Kidney epithelial cell (primary cell): ENCODE measurements around the gene GRID1. TPM values are rescaled to one million over a fixed set of nuclear protein-coding genes. Genes with fewer than 3 reads are reported as not detected.

ENCODE experiments used
- DNase-seq: peaks from one replicate; pipeline ENCODE4 v3.0.0-alpha.2; 2010; ENCODE audit warnings: low read depth
- H3K27me3 ChIP-seq: 2 replicates; pipeline ENCODE4 v1.6.0; 2011; ENCODE audit warnings: low read length; ENCODE audit not compliant: control insufficient read depth, insufficient read depth
- H3K36me3 ChIP-seq: 2 replicates; pipeline ENCODE4 v1.5.1; 2011; ENCODE audit warnings: low read length; ENCODE audit not compliant: control insufficient read depth, insufficient read depth
- H3K4me3 ChIP-seq: 2 replicates; pipeline ENCODE4 v1.5.1; 2011; ENCODE audit warnings: low read depth, mild to moderate bottlenecking, control low read depth, low read length
- total RNA-seq: library from RNA; depleted of rRNA; stranded (reverse); fragments of >200 nt; gene quantifications from 2 replicates; pipeline ENCODE4 v1.2.3, GENCODE V29; 2015
- TF ChIP-seq, protein P1 (sequence below): IDR thresholded peaks from 2 replicates; pipeline ENCODE4 v1.5.1; 2011; ENCODE audit warnings: mild to moderate bottlenecking, moderate library complexity, low read length, control low read depth, inconsistent platforms; ENCODE audit not compliant: insufficient read depth, poor library complexity, severe bottlenecking

The GRID1 gene
- total RNA-seq, 1 donor from 2014 or later: 0.33 TPM

DNA sequence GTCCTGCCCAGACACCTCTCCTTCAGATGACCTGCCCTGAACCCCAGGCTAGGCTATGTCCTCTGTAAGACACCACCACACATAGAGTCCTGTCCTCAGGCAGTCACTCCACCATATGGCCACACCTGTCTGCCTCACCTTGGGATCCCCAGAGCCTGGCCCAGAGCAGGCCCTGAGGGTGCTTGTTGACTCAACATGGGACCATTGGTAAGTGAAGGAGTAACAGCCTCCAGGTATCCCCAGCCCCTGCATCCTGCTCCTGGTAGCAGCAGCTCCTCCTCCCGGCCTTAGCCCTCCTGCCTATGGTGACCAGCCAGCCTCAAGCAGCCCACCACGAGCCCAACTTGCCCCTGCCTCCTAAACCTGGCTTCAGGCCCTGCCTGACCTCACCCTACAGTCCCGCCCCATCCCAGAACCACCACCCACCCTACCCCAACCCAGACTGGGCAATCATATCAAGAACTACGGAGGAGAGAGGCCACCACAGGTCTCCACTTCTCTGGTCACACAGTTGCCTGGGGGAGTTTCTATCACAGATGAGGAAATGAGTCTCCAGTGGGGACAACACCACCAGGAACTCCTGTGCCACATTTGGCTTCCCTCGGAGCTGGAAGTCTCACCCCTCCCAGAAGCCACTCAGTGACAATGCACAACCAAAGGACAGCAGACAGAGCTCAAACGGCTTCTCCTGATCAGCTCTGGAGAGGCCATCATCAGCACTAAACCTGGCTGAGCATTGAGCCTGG lies 136.6 kb downstream of the GRID1 start:
- TF ChIP-seq, protein P1, sequence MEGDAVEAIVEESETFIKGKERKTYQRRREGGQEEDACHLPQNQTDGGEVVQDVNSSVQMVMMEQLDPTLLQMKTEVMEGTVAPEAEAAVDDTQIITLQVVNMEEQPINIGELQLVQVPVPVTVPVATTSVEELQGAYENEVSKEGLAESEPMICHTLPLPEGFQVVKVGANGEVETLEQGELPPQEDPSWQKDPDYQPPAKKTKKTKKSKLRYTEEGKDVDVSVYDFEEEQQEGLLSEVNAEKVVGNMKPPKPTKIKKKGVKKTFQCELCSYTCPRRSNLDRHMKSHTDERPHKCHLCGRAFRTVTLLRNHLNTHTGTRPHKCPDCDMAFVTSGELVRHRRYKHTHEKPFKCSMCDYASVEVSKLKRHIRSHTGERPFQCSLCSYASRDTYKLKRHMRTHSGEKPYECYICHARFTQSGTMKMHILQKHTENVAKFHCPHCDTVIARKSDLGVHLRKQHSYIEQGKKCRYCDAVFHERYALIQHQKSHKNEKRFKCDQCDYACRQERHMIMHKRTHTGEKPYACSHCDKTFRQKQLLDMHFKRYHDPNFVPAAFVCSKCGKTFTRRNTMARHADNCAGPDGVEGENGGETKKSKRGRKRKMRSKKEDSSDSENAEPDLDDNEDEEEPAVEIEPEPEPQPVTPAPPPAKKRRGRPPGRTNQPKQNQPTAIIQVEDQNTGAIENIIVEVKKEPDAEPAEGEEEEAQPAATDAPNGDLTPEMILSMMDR: no peak
- Histone ChIP-seq H3K4me3 (no peak overlapping the region), H3K27me3 (peaks cover 4% of the 10 kb centered on the region), H3K36me3 (no peaks in the 10 kb centered on the region)
- DNase-seq: no peak

DNA sequence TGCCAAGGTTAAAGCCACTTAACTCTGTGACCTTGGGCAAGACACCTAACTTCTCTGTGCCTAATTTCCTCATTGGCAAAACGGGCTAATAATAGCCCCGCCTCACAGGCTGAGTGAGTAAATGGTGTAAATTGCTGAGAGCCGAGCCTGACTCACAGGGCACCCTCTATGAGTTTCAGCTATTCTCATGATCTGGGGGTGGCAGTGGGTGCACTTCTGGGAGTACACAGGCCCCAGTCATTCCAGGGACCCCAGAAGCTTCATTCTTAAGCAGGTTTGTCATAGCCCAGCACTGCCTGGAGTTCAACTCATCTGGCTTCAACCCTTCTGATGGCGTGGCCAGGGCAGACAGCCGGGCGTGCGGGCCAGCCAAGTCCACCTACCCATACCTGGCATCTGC lies 137.2 kb downstream of the GRID1 start:
- DNase-seq: no peak
- TF ChIP-seq, protein P1: no peak
- H3K36me3 ChIP-seq: no peaks in the 10 kb centered on the region
- H3K4me3 ChIP-seq: no peak overlapping the region
- H3K27me3 ChIP-seq: peaks cover 2% of the 10 kb centered on the region

DNA sequence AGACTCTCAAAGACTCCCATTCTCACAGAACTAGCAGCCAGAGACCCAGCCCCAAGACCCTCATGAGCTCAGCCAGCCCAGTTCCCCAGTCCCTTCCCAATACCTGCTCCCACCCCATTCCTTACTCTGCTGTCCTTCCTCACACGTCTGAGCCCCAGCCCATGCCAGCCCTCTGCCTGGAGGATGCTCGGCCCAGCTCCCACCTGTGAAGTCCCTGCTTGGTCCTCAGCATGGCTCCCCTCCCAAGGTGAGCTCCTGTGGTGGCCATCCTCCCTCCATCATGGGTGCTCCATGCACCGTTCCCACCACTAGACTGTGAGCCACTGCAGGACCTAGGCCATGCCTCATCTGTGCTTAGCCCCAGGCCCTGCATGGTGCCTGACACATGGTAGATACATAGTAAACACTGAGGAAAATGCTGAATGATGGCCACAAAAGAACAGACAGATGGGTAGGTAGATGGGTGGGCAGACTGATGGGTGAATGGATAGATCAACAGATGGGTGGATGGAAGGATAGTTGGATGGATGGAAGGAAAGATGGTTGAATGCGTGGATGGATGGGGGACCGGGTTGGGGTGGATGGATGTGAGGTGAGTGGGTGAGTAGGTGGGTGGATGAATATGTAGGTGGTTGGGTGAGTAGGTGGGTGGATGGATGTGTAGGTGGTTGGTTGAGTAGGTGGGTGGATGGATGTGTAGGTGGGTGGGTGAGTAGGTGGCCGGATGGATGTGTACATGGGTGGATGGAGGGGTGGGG lies 138.9 kb downstream of the GRID1 start:
- TF ChIP-seq, protein P1: no peak
- H3K4me3 ChIP-seq: no peak overlapping the region
- peaks cover 2% of the 10 kb centered on the region for H3K27me3 ChIP-seq
- no peaks in the 10 kb centered on the region for H3K36me3 ChIP-seq
- DNase-seq: no peak

DNA sequence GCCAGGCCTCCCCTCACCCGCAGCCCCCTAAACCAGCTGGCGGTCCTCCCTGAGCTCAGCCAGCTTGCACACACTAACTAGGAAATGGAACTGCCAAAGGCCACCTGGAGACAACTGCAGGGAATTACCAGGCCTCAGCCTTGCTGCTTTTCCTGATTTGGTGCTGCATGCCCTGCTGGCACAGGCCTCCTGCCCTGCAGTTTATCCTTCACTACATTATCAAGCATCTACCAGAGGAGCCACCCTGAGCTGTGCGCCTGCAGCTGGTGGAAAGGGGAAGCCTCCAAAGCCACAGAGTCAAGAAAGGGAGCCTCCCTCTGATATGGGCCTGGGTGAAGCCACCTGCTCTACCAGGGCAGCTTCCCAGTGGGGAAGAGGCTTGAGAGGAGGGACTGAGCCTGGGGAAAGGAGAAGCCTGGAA lies 139.8 kb downstream of the GRID1 start:
- no peaks in the 10 kb centered on the region for H3K27me3 ChIP-seq
- no peaks in the 10 kb centered on the region for H3K36me3 ChIP-seq
- DNase-seq: no peak
- no peak overlapping the region for H3K4me3 ChIP-seq
- TF ChIP-seq, protein P1: no peak

DNA sequence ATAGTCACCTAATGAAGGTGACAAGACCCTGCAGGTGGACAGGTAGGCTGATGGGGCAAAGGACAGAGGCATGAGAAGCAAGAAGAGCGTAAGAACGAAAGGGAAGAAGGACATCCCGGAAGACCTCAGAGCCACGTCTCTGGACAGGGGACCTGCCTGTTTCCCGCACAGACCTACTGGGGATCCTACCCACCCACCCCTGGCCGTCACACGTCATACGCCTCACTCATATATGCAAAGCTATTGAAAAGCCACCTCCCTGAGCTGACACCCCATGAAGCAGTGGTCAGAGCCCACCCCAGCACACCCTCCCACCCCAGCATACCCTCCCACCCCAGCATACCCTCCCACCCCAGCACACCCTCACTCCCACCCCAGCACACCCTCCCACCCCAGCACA lies 140.6 kb downstream of the GRID1 start:
- no peak overlapping the region for H3K4me3 ChIP-seq
- no peak for DNase-seq
- TF ChIP-seq, protein P1: no peak
- no peaks in the 10 kb centered on the region for H3K36me3 ChIP-seq
- H3K27me3 ChIP-seq: no peaks in the 10 kb centered on the region
